AG09309 (cell line): ENCODE results near the gene MIGA1.
"Not testable (repeated sequence)": the region's sequence is repeated elsewhere in the genome, so short reads cannot be mapped to it uniquely, and the experiment has no call there.

Experiments
- DNase-seq: peaks from one replicate; pipeline ENCODE4 v3.0.0-alpha.2; 2010; ENCODE audit warnings: low read depth
- H3K4me3 ChIP-seq: 2 replicates; pipeline ENCODE4 v1.5.1; 2011; ENCODE audit warnings: mild to moderate bottlenecking, low read depth, low read length, moderate library complexity; ENCODE audit not compliant: control insufficient read depth
- TF ChIP-seq, protein P1 (sequence below): IDR thresholded peaks from 2 replicates; pipeline ENCODE4 v1.5.1; 2011; ENCODE audit warnings: mild to moderate bottlenecking, low read depth, low read length, inconsistent platforms; ENCODE audit not compliant: insufficient read depth, control insufficient read depth; ENCODE audit errors: missing control alignments

MIGA1 gene

GRCh38 chr1:77776007-77776700, 3.3 kb upstream of the MIGA1 start:
- no peak overlapping the region for H3K4me3 ChIP-seq
- DNase-seq = no peak
- TF ChIP-seq, protein P1, sequence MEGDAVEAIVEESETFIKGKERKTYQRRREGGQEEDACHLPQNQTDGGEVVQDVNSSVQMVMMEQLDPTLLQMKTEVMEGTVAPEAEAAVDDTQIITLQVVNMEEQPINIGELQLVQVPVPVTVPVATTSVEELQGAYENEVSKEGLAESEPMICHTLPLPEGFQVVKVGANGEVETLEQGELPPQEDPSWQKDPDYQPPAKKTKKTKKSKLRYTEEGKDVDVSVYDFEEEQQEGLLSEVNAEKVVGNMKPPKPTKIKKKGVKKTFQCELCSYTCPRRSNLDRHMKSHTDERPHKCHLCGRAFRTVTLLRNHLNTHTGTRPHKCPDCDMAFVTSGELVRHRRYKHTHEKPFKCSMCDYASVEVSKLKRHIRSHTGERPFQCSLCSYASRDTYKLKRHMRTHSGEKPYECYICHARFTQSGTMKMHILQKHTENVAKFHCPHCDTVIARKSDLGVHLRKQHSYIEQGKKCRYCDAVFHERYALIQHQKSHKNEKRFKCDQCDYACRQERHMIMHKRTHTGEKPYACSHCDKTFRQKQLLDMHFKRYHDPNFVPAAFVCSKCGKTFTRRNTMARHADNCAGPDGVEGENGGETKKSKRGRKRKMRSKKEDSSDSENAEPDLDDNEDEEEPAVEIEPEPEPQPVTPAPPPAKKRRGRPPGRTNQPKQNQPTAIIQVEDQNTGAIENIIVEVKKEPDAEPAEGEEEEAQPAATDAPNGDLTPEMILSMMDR = no peak

DNA sequence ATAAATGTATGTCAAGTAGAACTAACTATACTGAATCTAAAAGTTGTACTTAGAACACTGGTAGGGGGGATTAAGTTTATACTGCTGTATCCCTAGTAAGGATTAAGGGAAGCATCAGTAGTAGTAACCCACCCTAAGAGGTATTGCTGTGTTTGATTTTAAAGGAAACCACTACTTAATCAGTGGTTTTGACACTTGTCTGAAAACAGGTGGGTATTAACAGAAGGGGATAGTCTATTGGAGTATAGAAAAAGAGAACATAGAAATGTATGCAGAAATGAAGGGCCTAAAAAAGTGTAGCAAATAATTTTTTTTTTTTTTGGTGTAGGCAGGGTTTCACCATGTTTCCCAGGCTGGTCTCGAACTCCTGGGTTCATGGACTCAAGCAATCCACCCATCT, 2.2 kb downstream of the MIGA1 start:
- H3K4me3 ChIP-seq = no peak overlapping the region

DNA sequence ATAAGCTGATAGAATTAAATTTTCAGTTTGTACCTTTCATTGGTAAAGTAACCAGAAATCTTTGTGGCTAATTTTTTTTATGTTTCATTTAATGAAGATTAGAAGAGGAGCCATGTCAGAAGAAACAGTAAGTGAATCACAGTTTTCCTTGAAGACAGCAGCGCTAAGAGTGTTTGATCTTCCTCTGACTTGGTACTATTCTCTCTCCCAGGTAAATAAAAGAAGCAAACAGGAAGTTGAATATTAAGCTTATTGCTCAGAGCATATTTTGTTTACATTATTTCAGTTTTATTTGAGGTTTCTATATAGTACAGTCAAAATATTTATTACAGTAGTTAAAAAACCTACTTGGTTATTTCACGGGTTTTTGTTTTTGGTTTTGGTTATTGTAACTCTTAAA, 3.7 kb downstream of the MIGA1 start:
- no peak for DNase-seq
- TF ChIP-seq, protein P1 = no peak
- H3K4me3 ChIP-seq = no peak overlapping the region

More for the DNA sequence above, 2.2 kb downstream of the MIGA1 start:
- TF ChIP-seq, protein P1 = no peak
- no peak for DNase-seq

DNA sequence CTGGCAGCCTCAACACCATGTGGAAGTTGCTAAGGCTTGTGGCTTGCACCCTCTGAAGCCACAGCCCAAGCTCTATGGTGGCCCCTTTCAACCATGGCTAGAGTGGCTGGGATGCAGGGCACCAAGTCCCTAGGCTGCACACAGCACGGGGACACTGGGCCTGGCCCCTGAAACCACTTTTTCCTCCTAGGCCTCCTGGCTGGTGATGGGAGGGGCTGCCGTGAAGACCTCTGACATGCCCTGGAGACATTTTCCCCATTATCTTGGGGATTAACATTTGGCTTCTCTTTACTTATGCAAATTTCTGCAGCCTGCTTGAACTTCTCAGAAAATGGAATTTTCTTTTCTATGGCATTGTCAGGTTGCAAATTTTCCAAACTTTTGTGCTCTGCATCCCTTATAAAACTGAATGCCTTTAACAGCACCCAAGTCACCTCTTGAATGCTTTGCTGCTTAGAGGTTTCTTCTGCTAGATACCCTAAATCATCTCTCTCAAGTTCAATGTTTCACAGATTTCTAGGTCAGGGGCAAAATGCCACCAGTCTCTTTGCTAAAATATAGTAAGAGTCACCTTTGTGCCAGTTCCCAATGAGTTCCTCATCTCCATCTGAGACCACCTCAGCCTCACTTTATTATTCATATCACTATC, 6.8 kb downstream of the MIGA1 start:
- not testable (repeated sequence) for H3K4me3 ChIP-seq, DNase-seq

GRCh38 chr1:77794550-77794949, 15.1 kb downstream of the MIGA1 start:
- no peak for DNase-seq
- TF ChIP-seq, protein P1 = no peak
- H3K4me3 ChIP-seq = no peak overlapping the region

DNA sequence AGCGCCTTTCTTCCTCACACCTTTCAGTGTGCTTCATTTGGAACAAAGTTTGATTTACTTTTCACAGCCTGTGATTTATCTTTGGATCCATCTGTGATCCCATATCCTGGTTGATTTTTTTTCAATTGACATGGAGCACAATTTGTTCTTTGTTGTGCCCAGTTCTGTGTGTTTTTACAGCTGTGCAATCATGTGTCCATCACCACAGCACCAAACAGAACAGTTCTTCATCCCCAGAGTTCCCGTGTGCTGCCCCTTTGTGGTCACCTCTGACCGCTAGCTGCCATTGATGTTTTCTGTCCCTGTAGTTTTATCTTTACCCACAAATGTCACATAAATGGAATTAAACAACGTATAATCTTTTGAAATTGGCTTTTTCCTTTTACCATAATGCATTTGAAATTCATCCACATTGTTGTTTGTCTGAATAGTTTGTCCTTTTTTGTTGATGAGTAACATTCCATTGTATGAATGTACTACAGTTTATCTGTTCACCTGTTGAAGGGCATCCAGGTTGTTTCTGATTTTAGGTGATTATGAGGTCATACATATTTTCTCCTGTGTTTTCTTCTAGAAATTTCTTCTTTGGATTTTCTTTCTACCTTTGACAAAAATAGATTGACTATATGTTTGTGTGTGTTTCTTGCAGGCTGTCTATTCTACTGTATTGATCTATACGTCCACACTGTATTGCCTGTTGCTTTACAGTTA, 17.4 kb downstream of the MIGA1 start:
- DNase-seq = no peak
- H3K4me3 ChIP-seq = no peak overlapping the region
- TF ChIP-seq, protein P1 = no peak

- TF ChIP-seq, protein P1 = no peak
- no peak overlapping the region for H3K4me3 ChIP-seq
- DNase-seq = no peak
Measured at GRCh38 chr1:77797991-77798390, 18.5 kb downstream of the MIGA1 start.
